M059J (cell line): Measurements from ENCODE around the gene PXDN. TPM values are rescaled to one million over a fixed set of nuclear protein-coding genes. Genes with fewer than 3 reads are reported as not detected.
A peak's percentile ranks its signal among the peaks of the same experiment; 100 is the strongest.

Experiments used
- DNase-seq: peaks from one replicate; pipeline ENCODE4 v3.0.0-alpha.2; 2012; ENCODE audit warnings: low read depth
- total RNA-seq: library from RNA; depleted of rRNA; stranded (reverse); fragments of >200 nt; shearing (Covaris generic); gene quantifications from 2 replicates; pipeline ENCODE4 v1.2.3, GENCODE V29; 2014

The PXDN gene
- total RNA-seq, 1 experiment from 2014 or later, result 115 TPM

- DNase-seq, result peak; percentile 59
These were observed 130.5 kb downstream of the PXDN start for GRCh38 chr2:1613731-1614354.

DNA sequence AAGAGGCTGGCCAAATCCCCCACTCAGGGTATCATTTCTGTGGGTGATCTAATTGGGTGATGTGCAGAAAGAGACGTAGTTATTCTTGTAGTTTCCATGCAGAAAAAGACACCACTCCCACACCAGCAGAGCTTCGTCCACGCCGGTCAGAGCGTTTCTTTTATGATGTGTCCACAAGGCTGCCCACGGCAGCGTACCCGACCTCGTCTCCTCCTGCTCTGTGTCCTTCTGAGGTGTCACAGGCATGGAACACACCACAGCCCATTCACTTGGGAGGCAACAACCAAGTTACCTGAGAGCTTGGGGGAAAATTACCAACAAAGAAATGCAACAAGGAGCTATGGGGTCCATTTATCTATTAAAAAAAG, 131.3 kb downstream of the PXDN start:
- DNase-seq, result no peak

DNA sequence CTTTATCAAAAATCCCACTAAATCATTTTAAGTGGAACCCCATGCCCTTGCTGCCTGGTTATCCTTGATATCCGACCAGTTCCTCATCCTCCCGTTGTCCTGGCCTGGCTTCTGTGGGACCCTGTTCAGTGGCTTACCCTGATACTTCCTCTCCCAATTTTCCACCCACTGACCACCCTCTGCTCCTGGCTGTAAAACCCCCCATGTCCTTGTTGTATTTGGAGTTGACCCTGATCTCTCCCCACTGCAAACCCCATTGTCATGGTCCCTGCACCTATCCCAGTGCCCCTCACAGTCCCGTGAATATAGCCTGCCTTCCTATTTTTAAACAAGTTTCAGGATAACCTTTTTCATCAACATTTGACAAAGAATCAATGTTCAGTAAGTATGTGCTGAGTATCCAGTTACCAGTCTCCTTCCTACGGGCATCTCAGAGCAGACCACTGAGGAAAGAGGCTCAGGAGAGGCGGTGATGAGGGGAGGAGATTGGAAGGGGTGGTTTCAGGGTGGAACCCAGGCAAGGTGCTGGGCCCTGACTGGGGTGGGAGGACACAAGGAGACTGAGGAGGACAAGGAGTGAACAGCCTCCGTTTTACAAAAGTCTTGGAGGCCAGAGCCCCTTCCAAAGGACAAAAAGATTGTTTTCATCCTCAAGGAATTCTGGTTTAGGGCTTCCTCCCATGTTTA, 131.8 kb downstream of the PXDN start:
- DNase-seq, result no peak

- DNase-seq, result no peak
These were observed 132.4 kb downstream of the PXDN start for GRCh38 chr2:1611886-1612285.

- DNase-seq, result no peak
These were observed 134.2 kb downstream of the PXDN start for GRCh38 chr2:1610096-1610485.

DNA sequence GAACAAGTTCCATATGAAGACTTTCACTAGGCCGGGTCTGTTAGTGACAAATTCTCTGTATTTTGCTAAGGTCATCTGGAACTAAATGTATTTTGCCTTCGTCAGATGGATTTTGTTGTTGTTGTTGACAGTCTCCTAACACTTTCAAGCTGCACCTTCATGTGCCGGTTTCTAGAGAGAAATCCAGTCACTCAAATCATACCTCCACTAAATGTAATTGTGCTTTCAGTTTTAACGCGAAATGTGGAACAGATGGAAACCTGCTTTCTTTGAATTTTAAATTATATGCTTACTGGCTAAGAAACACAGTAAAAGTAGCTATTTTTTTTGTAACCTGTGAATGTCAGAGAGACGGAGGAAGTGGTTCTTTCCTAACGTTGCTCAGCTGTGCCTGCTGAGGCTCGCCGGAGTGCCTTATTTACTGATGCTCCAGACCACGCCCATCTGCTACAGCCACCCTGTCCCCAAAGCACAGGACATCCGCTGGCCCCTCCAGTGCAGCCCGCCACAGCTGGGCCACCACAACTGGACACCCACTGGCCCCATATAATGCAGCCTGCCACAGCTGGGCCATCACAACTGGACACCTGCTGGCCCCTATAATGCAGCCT, 134.7 kb downstream of the PXDN start:
- no peak for DNase-seq

GRCh38 chr2:1609040-1609439, 135.3 kb downstream of the PXDN start:
- no peak for DNase-seq

DNA sequence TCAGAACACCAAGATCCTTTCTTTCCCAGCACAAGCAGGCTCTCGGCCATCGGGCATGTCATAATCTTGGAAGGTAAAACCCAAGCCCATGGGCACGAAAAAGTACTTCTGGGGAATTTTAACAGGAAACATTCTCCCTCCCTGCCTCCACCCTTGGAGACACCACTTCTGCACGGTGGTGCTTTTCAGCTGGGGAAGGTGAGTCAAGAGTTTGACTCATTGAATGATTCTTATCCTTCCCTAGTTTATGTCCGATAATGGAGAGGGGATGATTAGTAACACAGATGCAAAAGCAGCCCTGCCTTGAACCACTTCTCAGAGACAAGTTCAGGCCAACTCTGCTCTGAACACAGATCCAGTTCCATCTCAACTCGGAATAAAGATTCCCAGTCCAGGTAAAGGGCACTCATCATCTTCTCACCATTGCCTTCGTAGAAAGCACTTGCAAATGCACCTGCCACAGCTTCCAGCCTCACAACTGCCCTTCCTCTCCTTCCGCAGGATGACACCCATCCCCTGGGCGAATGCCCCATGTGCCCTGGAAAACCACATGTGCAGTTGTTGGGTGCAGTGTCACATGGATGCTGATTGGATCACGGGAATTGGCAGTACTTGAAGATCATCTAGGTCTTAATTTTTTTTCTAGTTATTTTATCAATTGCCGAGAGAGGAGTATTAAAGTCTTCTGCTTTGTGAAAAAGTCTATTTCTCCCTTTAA, 136.2 kb downstream of the PXDN start:
- peak; percentile 63 for DNase-seq

GRCh38 chr2:1607236-1607920, 136.9 kb downstream of the PXDN start:
- no peak for DNase-seq

DNA sequence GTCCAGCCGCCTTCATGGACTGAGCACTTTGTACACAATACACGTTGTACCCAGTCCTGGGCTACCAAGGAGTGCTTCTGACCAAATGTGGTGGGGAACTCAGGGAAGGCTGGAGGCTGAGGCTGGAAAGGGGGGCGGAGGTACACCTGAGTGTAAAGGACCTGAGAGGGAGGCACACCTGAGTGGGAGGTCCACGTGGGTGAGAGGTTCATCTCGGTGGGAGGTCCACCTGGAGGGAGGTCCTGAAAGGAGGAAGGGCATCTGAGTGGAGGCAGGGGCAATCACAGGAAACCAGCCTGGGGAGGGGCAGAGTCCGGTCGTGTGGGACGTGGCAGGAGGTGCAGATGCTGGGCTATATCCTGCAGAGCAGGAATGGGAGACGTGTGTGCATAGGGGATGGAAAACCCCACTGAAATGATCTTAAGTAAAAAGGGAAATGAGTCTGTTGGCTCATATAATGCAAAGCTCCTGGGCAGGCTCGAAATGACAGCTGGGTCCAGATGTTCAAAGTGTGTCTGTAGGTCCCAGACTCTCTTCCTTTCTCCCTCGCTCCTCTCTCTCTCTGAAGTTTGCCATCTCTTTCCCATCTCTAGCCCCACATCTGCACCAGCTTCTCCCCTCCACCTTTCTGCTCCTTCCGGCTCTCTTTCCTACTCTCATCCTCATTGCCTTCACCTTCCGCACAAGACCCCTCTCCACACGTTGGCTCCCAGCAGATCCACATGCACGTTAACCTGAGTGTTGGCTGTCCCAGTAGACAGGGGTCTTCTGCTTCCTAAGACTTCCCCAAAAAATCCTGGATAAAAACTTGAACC, 137.7 kb downstream of the PXDN start:
- DNase-seq, result no peak

- no peak for DNase-seq
These were observed 138.3 kb downstream of the PXDN start for GRCh38 chr2:1606046-1606400.

GRCh38 chr2:1605102-1606045, 138.9 kb downstream of the PXDN start:
- peak; percentile 71 for DNase-seq

DNA sequence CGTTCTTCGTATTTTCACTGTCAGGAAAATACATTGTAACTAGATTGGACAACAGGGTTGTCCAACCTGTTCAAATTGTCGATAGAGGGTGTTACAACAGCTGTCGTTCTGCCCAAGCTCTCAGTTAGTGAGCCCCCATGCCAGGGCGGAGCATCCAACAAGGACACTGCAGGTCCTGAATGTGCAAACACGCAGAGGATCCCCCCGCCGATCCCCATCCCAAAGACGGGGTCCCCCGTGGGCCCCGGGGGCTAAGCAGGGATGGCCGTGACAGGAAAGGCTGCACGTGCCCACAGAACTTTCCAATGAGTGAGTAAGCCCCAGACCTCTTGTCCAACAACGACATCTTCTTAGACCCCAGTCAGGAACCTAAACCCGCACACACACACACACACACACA, 140.8 kb downstream of the PXDN start:
- DNase-seq, result no peak

DNA sequence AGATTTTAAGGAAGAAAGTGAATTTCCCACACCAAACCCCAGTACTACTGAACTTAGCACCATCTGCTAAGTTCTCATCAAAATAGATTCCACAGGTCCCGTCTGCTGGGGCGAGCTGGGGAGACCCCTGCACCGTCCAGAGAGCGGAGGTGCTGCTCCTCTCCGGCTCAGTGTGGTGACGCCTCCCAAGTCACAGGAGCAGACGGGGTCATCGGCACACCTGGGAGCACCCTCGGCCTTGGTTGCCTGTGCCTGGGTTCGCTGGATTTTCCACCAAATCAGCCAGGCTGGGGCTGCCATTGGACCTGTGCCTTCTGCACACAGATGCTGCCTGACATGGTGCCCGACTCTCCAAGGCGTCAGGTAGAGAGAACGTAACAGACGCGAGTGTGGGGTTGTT, 141.3 kb downstream of the PXDN start:
- DNase-seq, result no peak

- DNase-seq, result no peak
These were observed 141.9 kb downstream of the PXDN start for GRCh38 chr2:1602278-1603010.

- no peak for DNase-seq
These were observed 142.6 kb downstream of the PXDN start for GRCh38 chr2:1601471-1602277.

DNA sequence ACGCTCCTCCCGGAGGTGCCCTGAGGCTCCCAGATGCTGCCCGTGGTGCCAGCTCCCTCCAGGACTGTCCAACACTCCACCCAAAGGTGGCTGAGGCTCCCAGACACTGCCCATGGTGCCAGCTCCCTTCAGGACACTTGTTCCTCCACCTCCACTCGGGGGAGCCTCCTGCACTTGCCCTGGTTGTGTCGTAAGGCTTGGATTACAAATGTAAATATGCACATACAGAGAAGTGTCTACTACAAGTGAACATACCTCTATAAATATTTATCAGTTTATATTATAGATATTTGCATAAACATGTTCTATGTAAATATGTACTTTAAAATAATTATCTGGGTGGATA, 143.3 kb downstream of the PXDN start:
- DNase-seq, result no peak

DNA sequence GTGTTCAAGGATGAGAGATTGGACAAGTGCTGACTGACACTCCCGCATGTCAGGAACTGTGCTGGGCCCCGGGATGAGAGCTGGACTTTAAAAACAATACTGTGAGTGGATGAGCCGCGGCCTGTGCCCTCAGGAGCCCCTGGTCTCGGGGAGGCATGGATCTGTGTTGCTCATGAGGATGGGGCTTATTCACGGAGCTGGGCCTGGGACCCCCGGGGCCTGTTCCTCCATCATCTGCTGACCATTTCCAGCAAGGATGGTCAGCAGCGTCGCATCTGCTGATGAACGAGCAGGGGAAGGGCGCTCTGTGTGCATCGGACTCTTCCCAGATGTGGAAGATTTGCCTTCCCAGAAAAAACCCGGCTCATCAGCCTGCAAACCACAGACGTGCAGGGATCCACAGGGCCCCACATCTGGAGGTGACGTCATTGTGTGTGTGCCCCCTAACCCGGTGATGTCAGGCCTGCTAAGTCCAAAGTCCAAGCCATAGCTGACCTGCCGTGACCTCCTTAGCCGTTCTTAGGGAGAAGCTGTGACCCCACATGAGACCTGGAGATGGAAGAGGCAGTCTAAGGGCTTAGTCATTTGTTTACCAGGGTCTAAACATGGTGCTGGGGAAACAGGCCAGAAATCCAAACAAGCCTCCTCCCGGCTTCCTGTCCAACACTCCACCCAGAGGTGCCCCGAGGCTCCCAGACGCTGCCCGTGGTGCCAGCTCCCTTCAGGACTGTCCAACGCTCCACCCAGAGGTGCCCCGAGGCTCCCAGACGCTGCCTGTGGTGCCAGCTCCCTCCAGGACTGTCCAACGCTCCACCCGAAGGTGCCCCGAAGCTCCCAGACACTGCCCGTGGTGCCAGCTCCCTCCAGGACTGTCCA, 143.9 kb downstream of the PXDN start:
- peak; percentile 92 for DNase-seq
